Endothelial cell of umbilical vein (primary cell): Measurements from ENCODE around the gene HOXA10. TPM values are rescaled to one million over a fixed set of nuclear protein-coding genes. Genes with fewer than 3 reads are reported as not detected.

ENCODE experiments used
- BruUV-seq: library from RNA; stranded (reverse); fragments of 400-500 nt; replicated peaks from 2 replicates; lab custom pipeline; 2021; lab: Mats Ljungman, UMichigan
- CTCF ChIA-PET: fragments of 300-600, 350-600 bp; sonication (Branson Sonifier 250); formaldehyde crosslinking; loops from one replicate; lab custom pipeline; 2021; ENCODE audit warnings: antibody characterized with exemption, inconsistent platforms; lab: Charles Lee
- POLR2A ChIA-PET: fragments of 300-600, 350-600 bp; sonication (Branson Sonifier 250); formaldehyde crosslinking; loops from one replicate; lab custom pipeline; 2021; ENCODE audit warnings: antibody characterized with exemption, inconsistent platforms; lab: Charles Lee
- DNase-seq: peaks from one replicate; pipeline ENCODE4 v3.0.0-alpha.2; 2011; ENCODE audit warnings: low read depth, low spot score
- FAIRE-seq: peaks from 2 replicates; lab custom pipeline; 2011; peaks lifted over from hg19 to GRCh38; lab: Jason Lieb, UNC
- H2AFZ ChIP-seq: 2 replicates; pipeline ENCODE4 v1.6.0; 2012; ENCODE audit warnings: low read depth, low read length, control low read depth, inconsistent platforms
- H3K27ac ChIP-seq: 2 replicates; pipeline ENCODE4 v1.5.1; 2011; ENCODE audit warnings: low read depth, mild to moderate bottlenecking, control low read depth, low read length, moderate library complexity; ENCODE audit not compliant: insufficient read depth
- H3K27me3 ChIP-seq, 2 experiments: 2 replicates each; pipeline versions ENCODE4 v1.6.0 to v1.6.1; 2011; ENCODE audit warnings: low read length in 2 of 2, mixed read lengths in 1 of 2; ENCODE audit not compliant: control insufficient read depth in 2 of 2, insufficient read depth in 2 of 2
- H3K36me3 ChIP-seq, 2 experiments: 2 replicates in 1 of 2; 3 replicates in 1 of 2; pipeline ENCODE4 v1.5.1; 2011; ENCODE audit warnings: low read length in 2 of 2, mild to moderate bottlenecking in 1 of 2, moderate library complexity in 1 of 2; ENCODE audit not compliant: control insufficient read depth in 2 of 2, insufficient read depth in 2 of 2; ENCODE audit errors: extremely low read depth in 1 of 2
- H3K4me1 ChIP-seq: 3 replicates; pipeline ENCODE4 v1.5.1; 2011; ENCODE audit warnings: mild to moderate bottlenecking, low read length; ENCODE audit not compliant: control insufficient read depth, insufficient read depth; ENCODE audit errors: extremely low read depth
- H3K4me2 ChIP-seq: 2 replicates; pipeline ENCODE4 v1.6.1; 2011; ENCODE audit warnings: low read length, control low read depth, mixed read lengths; ENCODE audit not compliant: insufficient read depth
- H3K4me3 ChIP-seq, 3 experiments: fragments of 200-600 bp in 1 of 3; sonication (generic), shearing (Covaris generic) in 1 of 3; replicated peaks in 1 of 3; 2 replicates each; pipeline ENCODE4 v1.5.1; 2011 to 2016; ENCODE audit warnings: control low read depth in 3 of 3, low read length in 3 of 3, mild to moderate bottlenecking in 2 of 3, inconsistent platforms in 1 of 3, low read depth in 1 of 3, moderate library complexity in 1 of 3; ENCODE audit not compliant: insufficient read depth in 1 of 3
- H3K79me2 ChIP-seq: 2 replicates; pipeline ENCODE4 v1.6.0; 2012; ENCODE audit warnings: low read length, inconsistent platforms; ENCODE audit not compliant: control insufficient read depth, insufficient read depth
- H3K9ac ChIP-seq: replicated peaks from 2 replicates; pipeline ENCODE3; 2011; ENCODE audit warnings: low read length, control low read depth; ENCODE audit not compliant: insufficient read depth; ENCODE audit errors: extremely low read depth
- H3K9me1 ChIP-seq: replicated peaks from 3 replicates; pipeline ENCODE4 v1.6.0; 2011; ENCODE audit warnings: mild to moderate bottlenecking, low read length; ENCODE audit not compliant: control insufficient read depth, insufficient read depth; ENCODE audit errors: extremely low read depth
- H3K9me3 ChIP-seq: replicated peaks from 2 replicates; pipeline ENCODE4 v1.5.1; 2012; ENCODE audit warnings: low read length, inconsistent platforms; ENCODE audit not compliant: control insufficient read depth, insufficient read depth
- H4K20me1 ChIP-seq: replicated peaks from 2 replicates; pipeline ENCODE3; 2011; ENCODE audit warnings: mild to moderate bottlenecking, low read length; ENCODE audit not compliant: control insufficient read depth, insufficient read depth; ENCODE audit errors: extremely low read depth
- GATA2 ChIP-seq: IDR thresholded peaks from 2 replicates; pipeline ENCODE4 v1.7.0; 2011; ENCODE audit warnings: low read depth, mild to moderate bottlenecking, moderate library complexity, mixed read lengths, low read length; ENCODE audit not compliant: insufficient read length, insufficient read depth
- POLR2AphosphoS5 ChIP-seq: IDR thresholded peaks from 2 replicates; pipeline ENCODE4 v1.6.1; 2012; ENCODE audit warnings: low read depth, mild to moderate bottlenecking, control low read depth, low read length, moderate library complexity; ENCODE audit not compliant: insufficient read depth
- dilution Hi-C: fragments of 300-500 bp; cut with MboI; formaldehyde crosslinking; loops from one replicate; pipeline ENCODE4 v1.15.0; 2019; ENCODE audit warnings: low sequenced_read_pairs; ENCODE audit not compliant: extremely low pct_ligation_motif_present
- intact Hi-C: fragments of 100-400 bp; cut with micrococcal nuclease; formaldehyde crosslinking; loops from one replicate; pipeline ENCODE4 v1.10.0; 2022
- polyA plus RNA-seq, 4 experiments: library from polyadenylated mRNA; depleted of rRNA in 3 of 4; stranded (reverse) in 3 of 4; unstranded in 1 of 4; fragments of >200 nt; gene quantifications; 2 replicates each; pipeline versions ENCODE4 v1.2.1 to v1.2.3, GENCODE V29; 2011 to 2012; ENCODE audit warnings: missing spikeins in 1 of 4
- total RNA-seq: library from RNA; stranded (reverse); gene quantifications from 2 replicates; pipeline ENCODE4 v1.2.3, GENCODE V29; 2021
- TF ChIP-seq, protein P1 (sequence below): IDR thresholded peaks from 2 replicates; pipeline ENCODE4 v1.6.1; 2011; ENCODE audit not compliant: insufficient read depth, insufficient read length

The HOXA10 gene
- total and polyA plus RNA-seq, 2 donors (not counting 3 experiments of a cell fraction or from before 2014, with no cell fraction given), result 24.4 to 30.3 TPM

DNA sequence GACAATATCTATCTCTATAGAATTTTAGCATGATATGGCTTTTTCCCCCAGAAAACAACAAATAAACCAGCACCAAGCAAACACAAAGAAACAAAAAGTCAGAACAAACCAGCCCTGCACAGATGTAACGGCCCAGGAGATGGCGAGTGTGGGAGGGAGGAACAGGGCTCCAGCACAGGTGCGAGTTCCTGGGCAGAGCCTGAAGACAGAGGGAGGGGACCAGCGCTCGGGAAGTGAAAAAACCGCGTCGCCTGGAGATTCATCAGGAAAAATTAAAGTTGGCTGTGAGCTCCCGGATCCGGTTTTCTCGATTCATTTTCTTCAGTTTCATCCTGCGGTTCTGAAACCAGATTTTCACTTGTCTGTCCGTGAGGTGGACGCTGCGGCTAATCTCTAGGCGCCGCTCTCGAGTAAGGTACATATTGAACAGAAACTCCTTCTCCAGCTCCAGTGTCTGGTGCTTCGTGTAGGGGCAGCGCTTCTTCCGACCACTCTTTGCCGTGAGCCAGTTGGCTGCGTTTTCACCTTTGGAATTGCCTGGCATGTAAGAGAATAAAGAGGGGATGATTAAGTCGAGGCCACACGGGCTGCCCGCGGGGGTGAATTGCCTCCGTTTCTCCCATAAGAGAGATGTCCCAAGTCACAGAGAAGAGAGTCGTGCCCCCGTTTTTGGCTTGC is 2.3 kb downstream of the HOXA10 start:
- Histone ChIP-seq H3K4me3 (peak overlapping the region; percentile 44 to 88 (median 59)), H3K27me3 (no peaks in the 10 kb centered on the region), H3K9me3 (no peaks in the 10 kb centered on the region), H3K4me2 (peak overlapping the region; percentile 98), H2AFZ (no peak overlapping the region), H3K4me1 (peaks cover 57% of the 10 kb centered on the region), H3K9me1 (no peaks in the 10 kb centered on the region), H3K36me3 (no peaks in the 10 kb centered on the region), H3K27ac (peak overlapping the region; percentile 96), H3K9ac (peak overlapping the region; percentile 91), H4K20me1 (no peaks in the 10 kb centered on the region), H3K79me2 (peaks cover 100% of the 10 kb centered on the region)
- TF ChIP-seq GATA2 (no peak), POLR2AphosphoS5 (peak; percentile 47)
- ChIA-PET CTCF (interaction anchor here (0.7 to 7.4 kb wide), 7 partner anchors 7 to 51 kb away, joined by 3 to 86 read pairs (median 14); partner anchors contain the start of genes HOXA11 and HOXA3), POLR2A (interaction anchor here (0.7 to 1.6 kb wide), 2 partner anchors 19 to 71 kb away, joined by 4 read pairs; partner anchors contain the start of gene HOXA3)
- dilution Hi-C loops (loop anchor here (25.0 kb wide), 1 partner anchor 984 kb away; no protein-coding TSS in a partner anchor), intact Hi-C loops (loop anchor here (1.0 kb wide), 2 partner anchors 8 to 13 kb away; no protein-coding TSS in a partner anchor)
- DNase-seq, result no peak
- BruUV-seq, result no TSS peak
- FAIRE-seq, result peak; percentile 33

DNA sequence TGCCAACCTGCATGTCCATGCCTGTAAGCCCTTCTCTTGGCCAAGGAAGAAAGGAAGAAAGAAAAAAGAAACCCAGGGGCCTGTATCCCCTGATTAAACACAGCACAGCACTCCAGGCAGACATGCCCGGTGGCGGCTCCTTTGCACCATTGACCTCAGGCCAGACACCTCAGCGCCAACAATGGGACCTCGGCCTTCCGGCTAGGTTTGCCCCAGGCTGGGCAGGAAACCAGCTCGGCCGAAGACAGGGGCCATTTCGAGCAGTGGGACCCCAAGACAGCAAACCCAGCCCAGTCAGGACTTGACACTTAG is 2.8 kb downstream of the HOXA10 start:
- Histone ChIP-seq H3K9me1 (no peaks in the 10 kb centered on the region), H3K4me3 (peak overlapping the region; percentile 44 to 88 (median 59)), H3K9me3 (no peaks in the 10 kb centered on the region), H4K20me1 (no peaks in the 10 kb centered on the region), H3K9ac (peak overlapping the region; percentile 91), H3K36me3 (no peaks in the 10 kb centered on the region), H3K4me1 (peaks cover 57% of the 10 kb centered on the region), H3K27ac (peak overlapping the region; percentile 96), H3K79me2 (peaks cover 100% of the 10 kb centered on the region), H3K27me3 (no peaks in the 10 kb centered on the region), H3K4me2 (peak overlapping the region; percentile 98), H2AFZ (no peak overlapping the region)
- FAIRE-seq, result peak; percentile 67
- intact Hi-C loops (loop anchor here (1.0 kb wide), 2 partner anchors 8 to 13 kb away; no protein-coding TSS in a partner anchor), dilution Hi-C loops (loop anchor here (25.0 kb wide), 1 partner anchor 984 kb away; no protein-coding TSS in a partner anchor)
- ChIA-PET CTCF (interaction anchor here (0.7 to 7.4 kb wide), 7 partner anchors 7 to 50 kb away, joined by 3 to 86 read pairs (median 14); partner anchors contain the start of genes HOXA11 and HOXA3), POLR2A (interaction anchor here (0.7 kb wide), 1 partner anchor 71 kb away, joined by 4 read pairs; no protein-coding TSS in a partner anchor)
- TF ChIP-seq POLR2AphosphoS5, result peak; percentile 58
- TF ChIP-seq, protein P1, sequence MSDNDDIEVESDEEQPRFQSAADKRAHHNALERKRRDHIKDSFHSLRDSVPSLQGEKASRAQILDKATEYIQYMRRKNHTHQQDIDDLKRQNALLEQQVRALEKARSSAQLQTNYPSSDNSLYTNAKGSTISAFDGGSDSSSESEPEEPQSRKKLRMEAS, result no peak
- TF ChIP-seq GATA2, result peak; percentile 16
- BruUV-seq, result TSS peak; percentile 19
- peak; percentile 80 for DNase-seq
